Activated gamma-delta T cell (primary cell): ENCODE data around the gene DNASE1.

Experiments used
- DNase-seq: peaks from one replicate; lab custom pipeline; 2025; lab: John Stamatoyannopoulos, UW

DNASE1 gene

GRCh38 chr16:3664187-3664896 is 9.9 kb downstream of the DNASE1 start:
- DNase-seq: no peak

- DNase-seq: no peak
Measured at GRCh38 chr16:3665508-3665907, 11.0 kb downstream of the DNASE1 start.

GRCh38 chr16:3668626-3669025 is 14.1 kb downstream of the DNASE1 start:
- no peak for DNase-seq

- DNase-seq: no peak
Measured at GRCh38 chr16:3669082-3669481, 14.6 kb downstream of the DNASE1 start.

- DNase-seq: no peak
Measured at GRCh38 chr16:3670711-3671110, 16.2 kb downstream of the DNASE1 start.

GRCh38 chr16:3671424-3671823 is 16.9 kb downstream of the DNASE1 start:
- DNase-seq: no peak

- DNase-seq: no peak
Measured at GRCh38 chr16:3672571-3673041, 18.1 kb downstream of the DNASE1 start.

- DNase-seq: no peak
Measured at GRCh38 chr16:3673201-3673600, 18.7 kb downstream of the DNASE1 start.

- DNase-seq: no peak
Measured at GRCh38 chr16:3673676-3674377, 19.3 kb downstream of the DNASE1 start.

- no peak for DNase-seq
Measured at GRCh38 chr16:3674513-3675295, 20.2 kb downstream of the DNASE1 start.

- no peak for DNase-seq
Measured at GRCh38 chr16:3675601-3676130, 21.2 kb downstream of the DNASE1 start.

GRCh38 chr16:3677994-3678393 is 23.5 kb downstream of the DNASE1 start:
- DNase-seq: no peak

GRCh38 chr16:3681206-3681605 is 26.7 kb downstream of the DNASE1 start:
- DNase-seq: no peak

- DNase-seq: no peak
Measured at GRCh38 chr16:3687021-3687420, 32.5 kb downstream of the DNASE1 start.

GRCh38 chr16:3687792-3688191 is 33.3 kb downstream of the DNASE1 start:
- no peak for DNase-seq

GRCh38 chr16:3689731-3690130 is 35.2 kb downstream of the DNASE1 start:
- DNase-seq: no peak

- DNase-seq: peak; percentile 59
Measured at GRCh38 chr16:3690470-3690928, 36.0 kb downstream of the DNASE1 start.

- no peak for DNase-seq
Measured at GRCh38 chr16:3690980-3691720, 36.7 kb downstream of the DNASE1 start.

GRCh38 chr16:3691761-3692160 is 37.3 kb downstream of the DNASE1 start:
- DNase-seq: no peak

GRCh38 chr16:3694051-3694450 is 39.6 kb downstream of the DNASE1 start:
- DNase-seq: no peak

GRCh38 chr16:3695610-3696369 is 41.3 kb downstream of the DNASE1 start:
- no peak for DNase-seq
